Pons (tissue), 1 donor: ENCODE data around the gene TUBD1.

Experiments used
- DNase-seq: peaks from one replicate; pipeline ENCODE4 v3.0.0-alpha.2; 2016; ENCODE audit warnings: low spot score

TUBD1 gene

DNA sequence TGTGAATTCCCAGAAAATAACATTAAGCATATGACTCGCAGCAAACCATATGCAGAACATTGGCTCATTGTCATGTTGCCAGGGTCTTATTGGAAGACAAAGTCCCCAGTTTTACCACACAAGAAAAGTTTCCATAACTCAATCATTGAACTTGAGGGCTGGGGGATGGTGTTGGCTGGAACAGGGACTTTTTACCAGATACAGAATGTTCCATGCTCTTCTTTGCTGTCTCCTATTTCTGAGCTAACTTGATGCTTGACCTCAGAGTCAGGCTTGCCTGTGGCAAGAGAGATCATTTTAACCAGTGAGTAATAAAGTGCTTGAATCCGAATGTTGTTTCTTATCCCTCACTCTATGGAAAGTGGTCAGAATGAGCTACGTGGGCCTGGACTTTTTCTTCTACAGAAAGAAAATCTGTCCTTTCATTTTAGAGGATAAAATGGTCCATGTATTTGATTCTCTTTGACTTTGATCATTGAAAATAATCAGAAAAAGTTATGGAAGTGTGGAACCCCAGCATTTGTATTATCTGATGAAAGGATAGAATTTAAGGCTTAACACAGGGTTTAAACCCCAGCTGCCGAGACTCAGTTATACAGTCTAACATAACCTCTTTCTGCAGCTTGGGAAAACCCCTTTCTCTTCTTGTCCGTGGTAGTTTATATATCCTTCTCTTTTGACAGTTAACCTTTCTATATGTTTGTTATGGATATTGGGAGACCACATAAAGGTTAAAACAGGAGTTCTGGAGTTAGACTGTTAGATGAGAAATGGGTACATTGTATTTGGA lies 67.0 kb downstream of the TUBD1 start:
- DNase-seq: no peak

DNA sequence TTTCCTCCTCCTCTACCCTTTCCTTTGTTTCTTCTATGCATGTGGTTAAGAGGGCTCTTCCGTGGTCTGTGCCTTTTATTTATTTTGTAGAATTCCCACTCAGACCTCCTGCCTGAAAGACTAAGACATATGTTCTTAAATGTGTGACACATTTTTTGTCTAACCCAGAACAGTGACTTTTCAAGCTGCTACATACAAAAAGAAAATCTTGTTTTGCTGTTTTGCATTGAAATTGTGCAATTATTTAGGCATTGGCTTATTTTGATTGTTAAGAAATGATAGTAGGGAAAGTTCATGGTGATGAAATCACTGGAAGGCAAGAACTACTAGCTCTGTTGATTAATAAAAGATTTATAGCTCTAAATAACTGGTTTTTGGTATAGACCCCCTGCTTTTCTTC lies 76.8 kb downstream of the TUBD1 start:
- no peak for DNase-seq

DNA sequence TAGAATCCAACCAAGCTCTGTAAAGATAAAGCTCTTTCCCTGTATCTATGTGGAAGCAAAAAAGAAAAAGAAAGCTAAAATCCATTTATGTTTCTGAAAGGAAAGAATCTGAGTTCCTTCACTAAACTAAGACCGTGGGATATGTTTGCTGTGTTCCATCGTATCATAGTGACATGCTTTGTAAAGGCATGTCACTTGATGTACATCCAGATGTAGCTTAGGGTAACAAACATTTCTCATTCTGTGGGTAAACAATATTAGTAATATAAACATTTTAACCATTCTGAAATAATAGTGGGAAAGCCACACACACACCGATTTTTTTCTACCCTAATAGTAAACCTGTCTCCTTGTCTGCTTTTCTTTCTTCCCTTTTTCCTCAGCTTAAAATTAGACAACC lies 78.1 kb downstream of the TUBD1 start:
- DNase-seq: no peak

DNA sequence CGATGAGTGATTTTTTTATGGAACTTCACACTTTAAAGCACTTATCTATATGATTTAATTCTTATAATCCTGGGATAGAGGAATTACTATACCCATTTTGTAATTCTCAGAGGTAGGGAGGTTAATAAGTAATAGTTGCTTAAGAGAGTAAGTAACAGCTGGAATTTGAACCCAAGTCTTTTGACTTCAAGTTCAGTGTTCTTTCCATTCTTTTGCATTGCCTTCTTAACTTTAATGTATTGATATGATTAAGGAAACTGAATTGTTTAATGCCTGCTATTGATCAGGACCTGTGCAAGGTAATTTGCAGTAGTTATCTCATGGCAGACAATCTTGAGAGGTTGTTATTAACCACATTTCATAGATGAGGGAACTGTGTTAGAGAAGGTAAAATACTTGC lies 78.5 kb downstream of the TUBD1 start:
- DNase-seq: no peak

DNA sequence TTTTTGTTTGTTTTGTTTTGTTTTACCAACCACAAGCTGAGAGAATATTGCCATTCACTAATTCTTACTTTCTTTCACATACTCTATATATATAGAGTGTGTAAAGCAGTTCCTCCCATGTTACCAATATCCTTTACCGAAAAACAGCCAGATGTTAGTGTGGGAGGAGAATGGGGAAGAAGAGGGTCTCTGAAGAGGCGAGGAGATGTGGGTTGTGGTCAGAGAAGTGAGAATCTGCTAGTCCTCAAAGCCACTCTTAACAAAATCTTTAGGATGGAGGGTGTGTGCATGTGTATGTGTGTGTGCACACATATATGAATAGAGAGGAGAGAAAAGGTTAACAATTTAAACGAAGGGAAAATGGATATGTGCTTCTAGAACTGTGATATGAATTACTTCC lies 80.6 kb downstream of the TUBD1 start:
- no peak for DNase-seq

DNA sequence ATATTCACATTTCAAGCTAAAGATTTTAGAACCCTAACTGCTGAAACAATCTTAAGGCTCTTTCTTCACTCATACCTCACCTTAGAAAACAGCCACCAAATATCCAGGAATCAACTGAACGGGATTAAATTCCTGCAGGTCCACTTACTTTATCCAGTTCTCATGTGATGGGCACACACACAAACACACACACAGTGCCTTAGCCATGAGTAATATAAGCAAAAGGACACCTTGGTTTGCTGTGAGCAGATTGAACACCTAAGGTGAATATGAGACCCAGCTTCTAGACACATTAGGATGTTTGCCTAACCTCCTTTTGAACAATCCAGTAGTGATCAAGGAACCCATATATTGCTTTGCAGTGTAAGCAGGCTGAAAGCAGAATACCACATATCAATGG lies 81.5 kb downstream of the TUBD1 start:
- no peak for DNase-seq

DNA sequence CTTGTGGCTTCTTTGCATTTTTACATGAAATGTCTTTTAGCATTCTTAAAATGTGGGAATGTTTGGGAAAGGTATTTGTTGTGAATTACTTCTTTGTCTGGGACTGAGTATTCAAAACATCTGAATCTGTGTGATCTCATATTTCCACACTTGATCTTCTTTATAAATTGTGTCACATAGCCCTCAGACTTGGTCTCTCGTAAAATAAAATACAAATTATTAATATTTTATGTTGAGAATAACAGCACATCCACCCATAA lies 81.9 kb downstream of the TUBD1 start:
- DNase-seq: no peak
